Measurements from ENCODE around the gene MTR. TPM values are rescaled to one million over a fixed set of nuclear protein-coding genes. Genes with fewer than 3 reads are reported as not detected.
A peak's percentile ranks its signal among the peaks of the same experiment; 100 is the strongest.

The MTR gene
- total RNA-seq, 4 donors from 2014 or later = 19.0 to 78.1 (median 47.5) TPM

GRCh38 chr1:236913371-236914037, 118.4 kb downstream of the MTR start:
- Histone ChIP-seq H3K4me3 (no peak overlapping the region), H3K9me3 (no peaks in the 10 kb centered on the region), H3K27me3 (no peaks in the 10 kb centered on the region), H3K4me1 (no peaks in the 10 kb centered on the region), H3K36me3 (no peaks in the 10 kb centered on the region), H3K27ac (no peak overlapping the region)
- intact Hi-C loops (cut with DNase I; ENCODE audit: low total_unique reads) = no loop called here
- DNase-seq = no peak
- no peak for TF ChIP-seq POLR2A (IDR thresholded peaks at IDR 0.05)
- no peak for TF ChIP-seq CTCF (IDR thresholded peaks at IDR 0.05)

GRCh38 chr1:236914375-236914774, 119.3 kb downstream of the MTR start:
- intact Hi-C loops (cut with DNase I; ENCODE audit: low total_unique reads) = no loop called here

GRCh38 chr1:236916131-236916800, 121.2 kb downstream of the MTR start:
- H3K4me3 ChIP-seq = no peak overlapping the region
- intact Hi-C loops (cut with DNase I; ENCODE audit: low total_unique reads) = no loop called here
- H3K36me3 ChIP-seq = no peaks in the 10 kb centered on the region
- H3K27me3 ChIP-seq = no peaks in the 10 kb centered on the region
- H3K27ac ChIP-seq = peak overlapping the region in 1 of 2 donors; percentile 22
- DNase-seq = no peak
- no peaks in the 10 kb centered on the region for H3K9me3 ChIP-seq
- TF ChIP-seq CTCF (IDR thresholded peaks at IDR 0.05) (no peak), POLR2A (IDR thresholded peaks at IDR 0.05) (no peak)
- no peaks in the 10 kb centered on the region for H3K4me1 ChIP-seq

More at GRCh38 chr1:236914375-236914774, 119.3 kb downstream of the MTR start:
- Histone ChIP-seq H3K4me1 (no peaks in the 10 kb centered on the region), H3K36me3 (no peaks in the 10 kb centered on the region), H3K9me3 (no peaks in the 10 kb centered on the region), H3K27ac (no peak overlapping the region), H3K27me3 (no peaks in the 10 kb centered on the region), H3K4me3 (no peak overlapping the region)
- TF ChIP-seq POLR2A (IDR thresholded peaks at IDR 0.05) = no peak
- TF ChIP-seq CTCF (IDR thresholded peaks at IDR 0.05) = no peak
- DNase-seq = no peak

- DNase-seq = no peak
- Histone ChIP-seq H3K9me3 (no peaks in the 10 kb centered on the region), H3K36me3 (no peaks in the 10 kb centered on the region), H3K27ac (no peak overlapping the region), H3K27me3 (no peaks in the 10 kb centered on the region), H3K4me3 (no peak overlapping the region), H3K4me1 (no peaks in the 10 kb centered on the region)
- intact Hi-C loops (cut with DNase I; ENCODE audit: low total_unique reads) = no loop called here
- no peak for TF ChIP-seq POLR2A (IDR thresholded peaks at IDR 0.05)
These were observed 122.4 kb downstream of the MTR start for GRCh38 chr1:236917448-236917847.

GRCh38 chr1:236920286-236920894, 125.3 kb downstream of the MTR start:
- H3K27ac ChIP-seq = no peak overlapping the region
- no peak for TF ChIP-seq POLR2A (IDR thresholded peaks at IDR 0.05)
- TF ChIP-seq CTCF (IDR thresholded peaks at IDR 0.05) = no peak
- H3K9me3 ChIP-seq = no peaks in the 10 kb centered on the region
- H3K4me3 ChIP-seq = no peak overlapping the region
- intact Hi-C loops (cut with DNase I; ENCODE audit: low total_unique reads) = no loop called here
- no peak for DNase-seq
- H3K4me1 ChIP-seq = no peaks in the 10 kb centered on the region
- H3K36me3 ChIP-seq = no peaks in the 10 kb centered on the region
- H3K27me3 ChIP-seq = no peaks in the 10 kb centered on the region
